ENCODE data around the gene CAPZA1.
A peak's percentile ranks its signal among the peaks of the same experiment; 100 is the strongest.

The CAPZA1 gene

DNA sequence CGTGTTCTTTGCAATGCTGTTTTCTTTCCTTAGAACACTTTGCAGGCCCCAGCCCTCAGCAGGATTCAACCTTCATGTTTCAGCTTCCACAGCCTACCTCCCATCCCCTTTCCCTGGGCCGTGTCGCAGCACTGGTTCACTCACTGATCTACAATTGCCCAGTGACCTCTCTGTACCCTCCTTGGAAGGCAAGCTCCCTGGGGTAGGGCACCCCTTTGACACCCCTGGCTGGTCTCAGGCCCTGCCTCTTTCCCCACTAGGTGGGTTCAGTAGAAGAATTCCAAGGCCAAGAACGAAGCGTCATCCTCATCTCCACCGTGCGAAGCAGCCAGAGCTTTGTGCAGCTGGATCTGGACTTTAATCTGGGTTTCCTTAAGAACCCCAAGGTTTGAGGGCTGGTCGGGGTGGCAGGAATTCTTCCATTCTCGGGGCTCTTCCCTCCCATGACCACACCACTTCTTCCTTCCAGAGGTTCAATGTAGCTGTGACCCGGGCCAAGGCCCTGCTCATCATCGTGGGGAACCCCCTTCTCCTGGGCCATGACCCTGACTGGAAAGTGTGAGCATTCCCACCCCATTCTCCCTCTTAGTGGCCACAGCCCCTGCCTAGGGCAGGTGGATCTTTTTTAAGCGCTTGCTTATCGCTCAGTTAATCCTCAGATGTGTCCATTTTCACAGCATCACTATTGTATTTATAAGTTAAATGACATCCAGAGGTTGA is 80.0 kb downstream of the CAPZA1 start:
- no peak overlapping the region for H3K4me3 ChIP-seq (ENCODE audit: low read depth, low read length)
- TF ChIP-seq, protein P1, sequence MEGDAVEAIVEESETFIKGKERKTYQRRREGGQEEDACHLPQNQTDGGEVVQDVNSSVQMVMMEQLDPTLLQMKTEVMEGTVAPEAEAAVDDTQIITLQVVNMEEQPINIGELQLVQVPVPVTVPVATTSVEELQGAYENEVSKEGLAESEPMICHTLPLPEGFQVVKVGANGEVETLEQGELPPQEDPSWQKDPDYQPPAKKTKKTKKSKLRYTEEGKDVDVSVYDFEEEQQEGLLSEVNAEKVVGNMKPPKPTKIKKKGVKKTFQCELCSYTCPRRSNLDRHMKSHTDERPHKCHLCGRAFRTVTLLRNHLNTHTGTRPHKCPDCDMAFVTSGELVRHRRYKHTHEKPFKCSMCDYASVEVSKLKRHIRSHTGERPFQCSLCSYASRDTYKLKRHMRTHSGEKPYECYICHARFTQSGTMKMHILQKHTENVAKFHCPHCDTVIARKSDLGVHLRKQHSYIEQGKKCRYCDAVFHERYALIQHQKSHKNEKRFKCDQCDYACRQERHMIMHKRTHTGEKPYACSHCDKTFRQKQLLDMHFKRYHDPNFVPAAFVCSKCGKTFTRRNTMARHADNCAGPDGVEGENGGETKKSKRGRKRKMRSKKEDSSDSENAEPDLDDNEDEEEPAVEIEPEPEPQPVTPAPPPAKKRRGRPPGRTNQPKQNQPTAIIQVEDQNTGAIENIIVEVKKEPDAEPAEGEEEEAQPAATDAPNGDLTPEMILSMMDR (IDR thresholded peaks at IDR 0.05; ENCODE audit: insufficient read depth, low read depth, low read length, missing control alignments): no peak
- no peak for DNase-seq (ENCODE audit: low read depth)

DNA sequence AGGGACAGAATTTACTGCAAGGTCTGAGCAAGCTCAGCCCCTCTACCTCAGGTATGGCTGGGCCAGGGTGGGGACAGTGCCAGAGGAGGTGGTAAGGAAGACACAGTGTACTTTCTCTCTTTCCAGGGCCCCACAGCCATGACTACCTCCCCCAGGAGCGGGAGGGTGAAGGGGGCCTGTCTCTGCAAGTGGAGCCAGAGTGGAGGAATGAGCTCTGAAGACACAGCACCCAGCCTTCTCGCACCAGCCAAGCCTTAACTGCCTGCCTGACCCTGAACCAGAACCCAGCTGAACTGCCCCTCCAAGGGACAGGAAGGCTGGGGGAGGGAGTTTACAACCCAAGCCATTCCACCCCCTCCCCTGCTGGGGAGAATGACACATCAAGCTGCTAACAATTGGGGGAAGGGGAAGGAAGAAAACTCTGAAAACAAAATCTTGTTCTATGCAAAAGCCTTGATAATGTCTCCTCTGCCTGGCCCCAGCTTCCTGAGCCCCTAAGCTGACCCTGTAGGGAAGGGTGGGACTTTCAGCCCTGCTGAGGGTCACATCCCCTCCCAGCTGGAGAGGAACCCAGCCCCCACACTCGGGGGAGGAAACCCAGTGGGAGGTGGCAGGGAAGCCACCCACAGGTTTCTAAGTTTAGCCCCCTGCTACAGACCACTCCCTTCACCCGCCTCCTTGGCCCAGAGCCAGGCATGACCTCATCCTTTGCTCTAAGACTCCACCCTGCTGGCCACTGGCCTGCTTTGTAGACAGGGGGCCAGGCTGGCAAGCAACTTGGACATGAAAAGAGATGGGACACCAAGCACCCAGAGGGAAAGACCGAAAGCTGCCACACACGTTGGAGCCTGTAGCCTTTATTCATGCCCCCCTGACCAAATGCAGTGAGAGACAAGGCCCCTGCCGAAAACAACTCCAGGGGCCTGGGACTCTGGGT is 80.9 kb downstream of the CAPZA1 start:
- TF ChIP-seq, protein P1 (IDR thresholded peaks at IDR 0.05; ENCODE audit: insufficient read depth, low read depth, low read length, missing control alignments): no peak
- DNase-seq (ENCODE audit: low read depth): peak; percentile 83
- H3K4me3 ChIP-seq (ENCODE audit: low read depth, low read length): no peak overlapping the region

DNA sequence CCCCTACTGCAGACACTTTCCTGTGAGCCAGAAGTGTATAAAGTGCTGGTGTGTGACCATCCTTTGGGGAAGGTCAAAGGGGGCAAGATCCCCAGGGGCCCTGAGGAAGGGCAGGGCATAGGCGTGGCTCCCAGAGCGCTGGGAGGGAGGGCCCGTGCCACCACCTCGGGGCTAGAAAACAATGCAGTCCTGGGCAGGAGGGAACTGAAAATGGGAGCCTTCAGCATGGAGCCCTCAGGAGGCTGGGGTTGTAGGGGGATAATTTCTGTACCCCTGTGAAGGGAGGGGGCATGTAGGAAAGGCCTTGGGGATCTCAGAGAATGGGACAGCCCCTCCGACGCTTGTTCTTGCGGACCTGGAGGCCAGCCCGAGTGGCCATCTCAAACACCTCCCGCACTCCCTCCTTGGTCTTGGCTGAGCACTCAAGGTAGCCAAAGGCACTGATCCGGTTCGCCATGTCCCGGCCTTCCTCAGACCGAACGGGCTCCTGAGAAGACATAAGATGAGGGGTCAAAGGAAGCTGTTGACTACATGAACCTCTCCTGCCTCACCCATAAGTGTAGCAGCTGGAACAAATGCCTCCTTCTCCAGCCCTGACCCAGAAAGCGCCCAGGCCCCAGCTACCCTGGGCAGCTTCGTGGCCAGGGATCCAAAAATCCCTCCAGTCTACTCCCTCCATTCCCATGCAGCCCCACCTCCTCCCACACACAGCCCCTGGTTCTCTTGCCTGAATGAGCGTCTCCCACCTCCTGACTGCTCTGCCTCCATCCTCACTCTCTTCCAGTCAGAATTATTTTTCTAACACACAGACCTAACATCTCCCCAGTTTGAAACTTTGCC is 81.8 kb downstream of the CAPZA1 start:
- no peak for DNase-seq (ENCODE audit: low read depth)
- TF ChIP-seq, protein P1 (IDR thresholded peaks at IDR 0.05; ENCODE audit: insufficient read depth, low read depth, low read length, missing control alignments): no peak
- no peak overlapping the region for H3K4me3 ChIP-seq (ENCODE audit: low read depth, low read length)

DNA sequence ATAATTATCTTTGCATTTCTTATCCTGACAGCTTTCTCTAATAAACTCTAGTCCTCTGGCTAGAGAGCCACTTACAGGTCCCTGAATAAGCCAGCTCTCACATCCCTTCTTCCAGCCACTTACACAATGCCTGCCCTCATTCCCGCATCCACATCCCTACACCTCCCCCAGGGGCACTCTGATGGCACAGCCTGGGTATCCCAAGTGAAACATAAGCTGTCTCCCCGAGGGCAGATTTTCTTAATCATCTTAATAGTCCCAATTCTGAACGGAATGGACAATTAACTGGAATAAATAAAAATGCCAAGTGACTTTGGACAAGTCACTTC is 82.4 kb downstream of the CAPZA1 start:
- no peak for DNase-seq (ENCODE audit: low read depth)
- TF ChIP-seq, protein P1 (IDR thresholded peaks at IDR 0.05; ENCODE audit: insufficient read depth, low read depth, low read length, missing control alignments): no peak
- no peak overlapping the region for H3K4me3 ChIP-seq (ENCODE audit: low read depth, low read length)

DNA sequence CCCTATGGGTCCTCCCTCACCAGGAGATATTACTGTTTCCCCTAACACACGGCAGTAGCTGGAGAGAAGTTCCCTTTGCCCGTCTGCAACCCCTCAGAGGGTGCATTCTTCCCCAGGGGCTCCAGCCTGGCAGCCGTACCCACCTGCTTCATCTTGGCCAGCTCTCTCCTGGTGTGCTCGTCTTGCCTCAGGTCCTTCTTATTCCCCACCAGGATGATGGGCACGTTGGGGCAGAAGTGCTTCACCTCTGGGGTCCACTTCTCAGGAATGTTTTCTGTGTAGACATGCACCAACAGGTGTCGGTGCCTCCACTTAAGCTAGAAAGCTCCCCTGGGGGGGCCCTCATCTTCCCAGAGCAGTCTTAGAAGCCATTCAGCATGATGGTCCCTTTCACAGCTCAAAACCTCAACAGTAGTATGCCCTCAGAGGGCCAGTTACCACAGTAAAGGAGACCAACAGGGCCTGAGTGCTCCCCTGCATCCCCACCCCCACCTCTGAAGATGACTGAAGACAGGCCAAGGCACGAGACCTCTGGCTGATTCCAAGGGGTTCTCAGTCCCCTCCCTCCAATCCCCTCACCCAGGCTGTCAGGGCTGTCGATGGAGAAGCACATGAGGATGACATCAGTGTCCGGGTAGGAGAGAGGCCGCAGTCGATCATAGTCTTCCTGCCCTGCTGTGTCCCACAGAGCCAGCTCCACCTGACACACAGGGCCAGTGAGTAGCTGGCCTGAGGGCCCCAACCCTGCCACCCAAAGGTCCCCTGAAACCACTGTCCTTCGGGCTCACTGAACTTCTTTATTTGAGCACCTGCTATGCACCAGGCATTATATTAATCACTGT is 83.0 kb downstream of the CAPZA1 start:
- DNase-seq (ENCODE audit: low read depth): no peak
- TF ChIP-seq, protein P1 (IDR thresholded peaks at IDR 0.05; ENCODE audit: insufficient read depth, low read depth, low read length, missing control alignments): no peak
- H3K4me3 ChIP-seq (ENCODE audit: low read depth, low read length): no peak overlapping the region

DNA sequence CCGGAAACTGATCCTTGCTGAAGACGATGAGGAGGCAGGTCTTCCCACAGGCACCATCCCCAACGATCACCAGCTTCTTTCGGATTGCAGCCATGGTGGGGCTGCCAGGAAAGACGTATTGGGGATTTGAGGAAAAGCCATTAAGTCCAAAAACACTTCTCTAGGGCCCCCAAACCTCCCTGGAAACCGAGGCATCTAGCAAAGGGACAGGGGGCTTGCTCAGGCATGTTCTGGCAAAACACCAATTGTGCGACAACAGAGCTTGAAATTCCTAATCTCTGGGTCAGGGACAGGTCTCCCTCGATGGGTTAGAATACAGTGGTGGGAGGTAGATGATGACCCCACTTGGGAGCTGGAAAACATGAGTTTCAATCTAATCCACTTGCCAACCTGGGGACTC is 84.1 kb downstream of the CAPZA1 start:
- no peak for DNase-seq (ENCODE audit: low read depth)
- TF ChIP-seq, protein P1 (IDR thresholded peaks at IDR 0.05; ENCODE audit: insufficient read depth, low read depth, low read length, missing control alignments): no peak
- H3K4me3 ChIP-seq (ENCODE audit: low read depth, low read length): 0 out of 2 replicates have a peak overlapping the region, but pooled peaks have one; percentile 92
